Sigmoid colon (tissue), 4 donors: Measurements from ENCODE around the gene ERBB2.
"Not testable (repeated sequence)": the region's sequence is repeated elsewhere in the genome, so short reads cannot be mapped to it uniquely, and the experiment has no call there.

Source experiments
- CTCF ChIP-seq, 4 experiments: fragments of 450-650 bp in 3 of 4; fragments of 200-600 bp in 1 of 4; IDR thresholded peaks; one replicate each; pipeline ENCODE4 v1.5.1; 2016 to 2019; ENCODE audit warnings: antibody characterized with exemption in 4 of 4, mild to moderate bottlenecking in 3 of 4, moderate library complexity in 2 of 4
- POLR2A ChIP-seq, 2 donors: fragments of 450-650 bp; IDR thresholded peaks; one replicate each; pipeline ENCODE4 v1.6.1; 2016; ENCODE audit warnings: antibody characterized with exemption in 2 of 2, mild to moderate bottlenecking in 2 of 2, moderate library complexity in 2 of 2
- POLR2AphosphoS5 ChIP-seq, 4 donors: sonication (generic); formaldehyde crosslinking; IDR thresholded peaks; one replicate each; pipeline ENCODE4 v1.6.1; 2017; ENCODE audit warnings: antibody characterized with exemption in 4 of 4

- TF ChIP-seq CTCF, POLR2A, POLR2AphosphoS5 (IDR thresholded peaks at IDR 0.05): not testable (repeated sequence)
Measured at GRCh38 chr17:39725923-39726322, 26.1 kb downstream of the ERBB2 start.
